Calu3 (cell line): ENCODE measurements around the gene IL1RAPL2. TPM values are rescaled to one million over a fixed set of nuclear protein-coding genes. Genes with fewer than 3 reads are reported as not detected.

Source experiments
- BruUV-seq: library from RNA; stranded (reverse); fragments of 400-500 nt; replicated peaks from 2 replicates; lab custom pipeline; 2021; lab: Mats Ljungman, UMichigan
- CTCF ChIA-PET: fragments of 300-600 bp; sonication (Branson Sonifier 250); formaldehyde crosslinking; loops from one replicate; lab custom pipeline; 2022; ENCODE audit warnings: antibody characterized with exemption; lab: Charles Lee
- DNase-seq: peaks from one replicate; pipeline ENCODE4 v3.0.0; 2022
- H3K27ac Mint-ChIP-seq: one replicate; pipeline ENCODE4 v1.8.0; 2022; ENCODE audit warnings: mixed read lengths; ENCODE audit not compliant: unreplicated experiment
- H3K27me3 Mint-ChIP-seq: one replicate; pipeline ENCODE4 v1.8.0; 2022; ENCODE audit warnings: mixed read lengths; ENCODE audit not compliant: unreplicated experiment
- H3K36me3 Mint-ChIP-seq: one replicate; pipeline ENCODE4 v1.8.0; 2022; ENCODE audit warnings: mild to moderate bottlenecking, moderate library complexity, mixed read lengths; ENCODE audit not compliant: insufficient read depth, unreplicated experiment
- H3K4me1 Mint-ChIP-seq: one replicate; pipeline ENCODE4 v1.8.0; 2022; ENCODE audit warnings: mild to moderate bottlenecking, low read depth, mixed read lengths; ENCODE audit not compliant: unreplicated experiment
- H3K4me3 Mint-ChIP-seq: one replicate; pipeline ENCODE4 v1.8.0; 2022; ENCODE audit warnings: mild to moderate bottlenecking, low read depth, moderate library complexity, mixed read lengths; ENCODE audit not compliant: unreplicated experiment
- H3K9me3 Mint-ChIP-seq: one replicate; pipeline ENCODE4 v1.8.0; 2022; ENCODE audit warnings: low read depth, mixed read lengths; ENCODE audit not compliant: unreplicated experiment
- intact Hi-C: fragments of 100-400 bp; cut with micrococcal nuclease; formaldehyde crosslinking; loops from one replicate; pipeline ENCODE4 v1.10.0; 2022; ENCODE audit not compliant: unreplicated experiment
- total RNA-seq: library from RNA; stranded (reverse); gene quantifications from 2 replicates; pipeline ENCODE4 v1.2.3, GENCODE V29; 2022
- TF ChIP-seq, protein P1 (sequence below): fragments of 200-600 bp; IDR thresholded peaks from one replicate; pipeline ENCODE4 v1.8.0; 2022; ENCODE audit warnings: antibody characterized with exemption; ENCODE audit not compliant: unreplicated experiment

IL1RAPL2 gene
- total RNA-seq, 1 experiment from 2014 or later = not detected

DNA sequence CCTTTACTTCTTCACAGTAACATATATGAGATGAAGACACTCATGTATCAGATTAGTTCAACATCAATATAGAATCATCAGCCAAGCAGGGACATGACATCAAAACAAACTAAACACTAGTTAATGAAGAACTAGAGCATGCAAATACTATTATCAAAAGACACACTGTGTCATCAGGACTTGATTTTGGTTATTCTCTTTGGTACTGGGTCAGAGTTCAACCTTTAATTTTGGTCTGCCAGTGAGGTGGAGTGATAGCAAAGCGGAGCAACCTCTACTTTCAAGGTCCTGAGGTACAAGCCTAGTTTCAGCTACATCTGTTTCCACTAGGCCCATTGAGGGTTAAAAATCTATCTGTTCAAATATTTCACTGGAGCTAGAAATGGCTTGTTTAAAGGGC lies 584.0 kb downstream of the IL1RAPL2 start:
- no peak for DNase-seq
- intact Hi-C loops = no loop called here
- Mint-ChIP-seq H3K27me3 (no peaks in the 10 kb centered on the region), H3K27ac (no peak overlapping the region), H3K36me3 (no peaks in the 10 kb centered on the region), H3K4me3 (no peak overlapping the region), H3K4me1 (no peaks in the 10 kb centered on the region), H3K9me3 (peaks cover 4% of the 10 kb centered on the region)
- BruUV-seq = no TSS peak
- TF ChIP-seq, protein P1, sequence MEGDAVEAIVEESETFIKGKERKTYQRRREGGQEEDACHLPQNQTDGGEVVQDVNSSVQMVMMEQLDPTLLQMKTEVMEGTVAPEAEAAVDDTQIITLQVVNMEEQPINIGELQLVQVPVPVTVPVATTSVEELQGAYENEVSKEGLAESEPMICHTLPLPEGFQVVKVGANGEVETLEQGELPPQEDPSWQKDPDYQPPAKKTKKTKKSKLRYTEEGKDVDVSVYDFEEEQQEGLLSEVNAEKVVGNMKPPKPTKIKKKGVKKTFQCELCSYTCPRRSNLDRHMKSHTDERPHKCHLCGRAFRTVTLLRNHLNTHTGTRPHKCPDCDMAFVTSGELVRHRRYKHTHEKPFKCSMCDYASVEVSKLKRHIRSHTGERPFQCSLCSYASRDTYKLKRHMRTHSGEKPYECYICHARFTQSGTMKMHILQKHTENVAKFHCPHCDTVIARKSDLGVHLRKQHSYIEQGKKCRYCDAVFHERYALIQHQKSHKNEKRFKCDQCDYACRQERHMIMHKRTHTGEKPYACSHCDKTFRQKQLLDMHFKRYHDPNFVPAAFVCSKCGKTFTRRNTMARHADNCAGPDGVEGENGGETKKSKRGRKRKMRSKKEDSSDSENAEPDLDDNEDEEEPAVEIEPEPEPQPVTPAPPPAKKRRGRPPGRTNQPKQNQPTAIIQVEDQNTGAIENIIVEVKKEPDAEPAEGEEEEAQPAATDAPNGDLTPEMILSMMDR = no peak
- CTCF ChIA-PET = no interaction called here

DNA sequence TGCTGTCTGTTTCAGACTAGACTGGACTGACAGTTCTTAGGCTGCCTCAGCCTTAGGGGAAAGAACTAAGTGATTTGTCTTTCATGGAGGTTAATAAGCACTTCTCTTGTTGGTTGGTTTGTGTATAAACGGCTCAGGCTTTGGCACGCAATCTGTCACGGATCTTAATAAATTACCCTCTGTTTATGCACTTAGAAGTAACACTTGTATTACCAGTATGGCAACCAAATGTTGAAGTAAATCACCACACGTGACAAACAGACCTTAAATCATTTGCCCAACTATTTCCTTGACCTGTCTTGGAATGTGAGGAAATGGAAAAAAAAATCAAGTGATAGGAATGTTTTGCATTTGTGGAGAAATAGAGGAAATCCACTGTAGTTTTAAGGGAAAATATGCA lies 584.6 kb downstream of the IL1RAPL2 start:
- H3K27ac Mint-ChIP-seq = no peak overlapping the region
- H3K27me3 Mint-ChIP-seq = no peaks in the 10 kb centered on the region
- BruUV-seq = no TSS peak
- no peak overlapping the region for H3K4me3 Mint-ChIP-seq
- intact Hi-C loops = no loop called here
- no peaks in the 10 kb centered on the region for H3K36me3 Mint-ChIP-seq
- CTCF ChIA-PET = no interaction called here
- TF ChIP-seq, protein P1 = no peak
- H3K4me1 Mint-ChIP-seq = no peaks in the 10 kb centered on the region
- no peak for DNase-seq
- peaks cover 4% of the 10 kb centered on the region for H3K9me3 Mint-ChIP-seq

DNA sequence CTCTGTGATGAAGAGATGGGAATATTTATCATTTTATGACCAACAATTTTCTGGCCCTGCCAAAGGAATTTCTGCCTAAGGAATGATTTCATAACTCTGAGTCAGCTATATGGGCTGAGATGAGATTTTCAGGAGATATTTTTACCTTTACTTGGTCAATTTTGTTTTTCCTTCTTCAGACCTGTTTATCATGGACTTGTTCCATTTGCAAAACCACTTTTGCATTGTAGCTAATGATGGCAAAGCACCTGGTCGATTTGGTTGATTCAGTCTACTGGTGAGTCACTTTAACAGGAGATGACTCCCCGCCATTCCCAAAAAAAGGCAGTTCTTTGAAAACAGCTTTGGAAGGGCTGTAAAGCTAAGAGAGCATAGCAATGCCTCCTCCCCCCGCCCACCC lies 601.2 kb downstream of the IL1RAPL2 start:
- no peaks in the 10 kb centered on the region for H3K27me3 Mint-ChIP-seq
- no peaks in the 10 kb centered on the region for H3K36me3 Mint-ChIP-seq
- no peaks in the 10 kb centered on the region for H3K4me1 Mint-ChIP-seq
- CTCF ChIA-PET = no interaction called here
- intact Hi-C loops = no loop called here
- peaks cover 7% of the 10 kb centered on the region for H3K9me3 Mint-ChIP-seq
- no TSS peak for BruUV-seq
- no peak for DNase-seq
- H3K4me3 Mint-ChIP-seq = no peak overlapping the region
- H3K27ac Mint-ChIP-seq = no peak overlapping the region
- TF ChIP-seq, protein P1 = no peak

DNA sequence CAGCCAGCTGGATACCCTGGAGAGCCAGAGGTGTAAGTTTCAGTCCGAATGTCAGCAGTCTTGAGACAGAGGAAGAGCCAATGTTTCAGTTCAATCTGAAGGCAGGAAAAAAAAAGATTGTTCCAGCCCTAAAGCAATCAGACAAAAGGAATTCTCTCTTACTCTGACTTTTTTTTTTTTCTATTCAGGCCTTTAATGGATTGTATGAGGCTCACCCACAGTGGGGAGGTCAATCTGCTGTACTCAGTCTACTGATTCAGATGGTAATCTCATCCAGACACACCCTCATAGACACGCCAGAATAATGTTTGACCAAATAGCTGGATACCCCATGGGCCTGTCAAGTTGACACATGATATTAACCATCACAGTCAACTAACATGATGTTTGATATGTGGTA lies 602.6 kb downstream of the IL1RAPL2 start:
- Mint-ChIP-seq H3K4me1 (no peaks in the 10 kb centered on the region), H3K4me3 (no peak overlapping the region), H3K9me3 (peaks cover 7% of the 10 kb centered on the region), H3K36me3 (no peaks in the 10 kb centered on the region), H3K27ac (no peak overlapping the region), H3K27me3 (no peaks in the 10 kb centered on the region)
- intact Hi-C loops = no loop called here
- CTCF ChIA-PET = no interaction called here
- no TSS peak for BruUV-seq
- TF ChIP-seq, protein P1 = no peak
- DNase-seq = no peak
